A549 (cell line): Measurements from ENCODE around the gene SPOP.

Source experiments
- CTCF ChIP-seq: fragments of >200 bp; sonication (Bioruptor Twin); formaldehyde crosslinking; IDR thresholded peaks from 3 replicates; pipeline ENCODE4 v1.5.1; 2016
- HDAC2 ChIP-seq: fragments of 200-600 bp; sonication (generic); IDR thresholded peaks from 2 replicates; pipeline ENCODE4 v1.6.1; 2016
- JUNB ChIP-seq: fragments of >200 bp; sonication (Bioruptor Twin); formaldehyde crosslinking; IDR thresholded peaks from 2 replicates; pipeline ENCODE4 v1.6.1; 2016
- MAX ChIP-seq: IDR thresholded peaks from 2 replicates; pipeline ENCODE4 v1.6.1; 2012
- NFE2L2 ChIP-seq: fragments of 150-350 bp; conservative IDR thresholded peaks from 2 replicates; pipeline ENCODE4 v1.6.1; 2014; ENCODE audit warnings: low read length
- POLR2A ChIP-seq: IDR thresholded peaks from 2 replicates; pipeline ENCODE4 v1.6.1; 2012; ENCODE audit warnings: mild to moderate bottlenecking, low read length
- RAD21 ChIP-seq, 2 experiments: fragments of >200 bp in 1 of 2; sonication (Bioruptor Twin) in 1 of 2; formaldehyde crosslinking in 1 of 2; IDR thresholded peaks in 1 of 2; conservative IDR thresholded peaks in 1 of 2; 2 replicates in 1 of 2; 3 replicates in 1 of 2; pipeline ENCODE4 v1.6.1; 2012 to 2018; ENCODE audit warnings: inconsistent platforms in 1 of 2
- RNF2 ChIP-seq: fragments of 200-600 bp; sonication (generic); IDR thresholded peaks from 2 replicates; pipeline ENCODE4 v1.6.1; 2016; ENCODE audit warnings: low read depth, mild to moderate bottlenecking, antibody characterized with exemption, moderate library complexity, borderline replicate concordance
- ZFP36 ChIP-seq: fragments of 450-650 bp; IDR thresholded peaks from 2 replicates; pipeline ENCODE4 v1.6.1; 2014; ENCODE audit warnings: borderline replicate concordance; ENCODE audit not compliant: partially characterized antibody

- TF ChIP-seq RNF2 (no peak), POLR2A (no peak), JUNB (no peak), RAD21 (conservative IDR thresholded peaks at IDR 0.05 in 1 of 2, IDR thresholded peaks at IDR 0.05 in 1 of 2) (no peak), CTCF (no peak), NFE2L2 (no peak), HDAC2 (no peak), MAX (no peak), ZFP36 (no peak)
Measured at GRCh38 chr17:49612726-49613125, 65.2 kb downstream of the SPOP start.
